Measurements from ENCODE around the gene AKAP1. TPM values are rescaled to one million over a fixed set of nuclear protein-coding genes. Genes with fewer than 3 reads are reported as not detected.
"Not testable (repeated sequence)": the region's sequence is repeated elsewhere in the genome, so short reads cannot be mapped to it uniquely, and the experiment has no call there.

AKAP1 gene
- total RNA-seq, 1 donor from 2014 or later, result 28.6 TPM

- Histone ChIP-seq H3K36me3 (ENCODE audit: control insufficient read depth, insufficient read depth, low read length) (peaks cover 3% of the 10 kb centered on the region), H3K27me3 (ENCODE audit: control insufficient read depth, insufficient read depth, low read length) (no peaks in the 10 kb centered on the region), H3K4me3 (ENCODE audit: low read depth, low read length) (no peak overlapping the region)
- TF ChIP-seq CTCF (IDR thresholded peaks at IDR 0.05; ENCODE audit: insufficient read depth, low read length, poor library complexity, severe bottlenecking), result no peak
- no peak for DNase-seq (ENCODE audit: low read depth)
Observed at GRCh38 chr17:57102122-57102521, 17.1 kb downstream of the AKAP1 start.

GRCh38 chr17:57102660-57103059 is 17.6 kb downstream of the AKAP1 start:
- H3K4me3 ChIP-seq (ENCODE audit: low read depth, low read length); DNase-seq (ENCODE audit: low read depth); H3K27me3 ChIP-seq (ENCODE audit: control insufficient read depth, insufficient read depth, low read length); H3K36me3 ChIP-seq (ENCODE audit: control insufficient read depth, insufficient read depth, low read length): not testable (repeated sequence)

DNA sequence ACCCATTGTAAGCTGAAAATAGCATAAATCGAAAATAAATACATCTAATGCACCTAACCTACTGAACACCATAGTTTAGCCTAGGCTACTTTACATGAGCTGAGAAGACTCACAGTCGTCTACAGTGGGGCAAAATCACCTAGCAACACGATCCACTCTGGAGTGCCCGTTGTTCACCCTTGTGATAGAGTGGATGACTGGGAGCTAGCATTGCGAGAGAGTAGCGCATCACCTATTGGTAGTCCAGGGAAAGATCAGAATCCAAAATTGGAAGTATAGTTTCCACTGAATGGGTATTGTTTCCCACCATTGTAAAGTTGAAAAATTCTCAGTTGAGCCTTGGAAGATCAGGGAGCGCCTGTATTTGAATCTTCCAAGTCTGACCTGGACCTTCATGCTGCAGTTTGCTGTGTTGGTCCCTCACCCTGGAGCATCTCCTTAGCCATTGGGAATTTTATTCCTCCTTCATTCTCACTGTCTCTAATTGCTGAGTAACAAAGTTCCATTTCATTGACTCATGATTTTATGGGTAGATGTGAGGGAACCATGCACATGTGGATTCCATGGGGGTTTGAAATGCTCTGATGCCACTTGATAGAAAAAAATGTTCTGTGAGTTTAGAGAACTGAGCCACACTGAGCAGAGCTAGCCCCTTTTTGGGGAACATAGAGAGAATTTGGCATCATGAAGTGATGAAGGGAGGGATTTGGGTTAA is 19.6 kb downstream of the AKAP1 start:
- TF ChIP-seq CTCF (IDR thresholded peaks at IDR 0.05; ENCODE audit: insufficient read depth, low read length, poor library complexity, severe bottlenecking), result no peak
- no peak overlapping the region for H3K4me3 ChIP-seq (ENCODE audit: low read depth, low read length)
- DNase-seq (ENCODE audit: low read depth), result no peak
- peaks cover 3% of the 10 kb centered on the region for H3K36me3 ChIP-seq (ENCODE audit: control insufficient read depth, insufficient read depth, low read length)
- H3K27me3 ChIP-seq (ENCODE audit: control insufficient read depth, insufficient read depth, low read length), result no peaks in the 10 kb centered on the region

DNA sequence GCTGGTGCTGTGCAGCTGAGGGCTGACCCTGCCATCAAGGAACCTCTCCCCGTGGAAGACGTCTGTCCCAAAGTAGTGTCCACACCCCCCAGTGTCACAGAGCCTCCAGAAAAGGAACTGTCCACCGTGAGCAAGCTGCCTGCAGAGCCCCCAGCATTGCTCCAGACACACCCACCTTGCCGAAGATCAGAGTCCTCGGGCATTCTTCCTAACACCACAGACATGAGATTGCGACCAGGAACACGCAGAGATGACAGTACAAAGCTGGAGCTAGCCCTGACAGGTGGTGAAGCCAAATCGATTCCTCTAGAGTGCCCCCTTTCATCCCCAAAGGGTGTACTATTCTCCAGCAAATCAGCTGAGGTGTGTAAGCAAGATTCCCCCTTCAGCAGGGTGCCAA is 20.5 kb downstream of the AKAP1 start:
- DNase-seq (ENCODE audit: low read depth), result no peak
- H3K27me3 ChIP-seq (ENCODE audit: control insufficient read depth, insufficient read depth, low read length), result no peaks in the 10 kb centered on the region
- H3K4me3 ChIP-seq (ENCODE audit: low read depth, low read length), result no peak overlapping the region
- no peak for TF ChIP-seq CTCF (IDR thresholded peaks at IDR 0.05; ENCODE audit: insufficient read depth, low read length, poor library complexity, severe bottlenecking)
- peaks cover 3% of the 10 kb centered on the region for H3K36me3 ChIP-seq (ENCODE audit: control insufficient read depth, insufficient read depth, low read length)

GRCh38 chr17:57106107-57106835 is 21.2 kb downstream of the AKAP1 start:
- Histone ChIP-seq H3K4me3 (ENCODE audit: low read depth, low read length) (no peak overlapping the region), H3K27me3 (ENCODE audit: control insufficient read depth, insufficient read depth, low read length) (no peaks in the 10 kb centered on the region), H3K36me3 (ENCODE audit: control insufficient read depth, insufficient read depth, low read length) (peaks cover 3% of the 10 kb centered on the region)
- DNase-seq (ENCODE audit: low read depth), result no peak
- TF ChIP-seq CTCF (IDR thresholded peaks at IDR 0.05; ENCODE audit: insufficient read depth, low read length, poor library complexity, severe bottlenecking), result no peak

GRCh38 chr17:57106836-57107497 is 21.9 kb downstream of the AKAP1 start:
- Histone ChIP-seq H3K4me3 (ENCODE audit: low read depth, low read length) (no peak overlapping the region), H3K27me3 (ENCODE audit: control insufficient read depth, insufficient read depth, low read length) (no peaks in the 10 kb centered on the region), H3K36me3 (ENCODE audit: control insufficient read depth, insufficient read depth, low read length) (peaks cover 3% of the 10 kb centered on the region)
- DNase-seq (ENCODE audit: low read depth), result no peak
- TF ChIP-seq CTCF (IDR thresholded peaks at IDR 0.05; ENCODE audit: insufficient read depth, low read length, poor library complexity, severe bottlenecking), result no peak
